ENCODE data around the gene S100A1.

S100A1 gene

DNA sequence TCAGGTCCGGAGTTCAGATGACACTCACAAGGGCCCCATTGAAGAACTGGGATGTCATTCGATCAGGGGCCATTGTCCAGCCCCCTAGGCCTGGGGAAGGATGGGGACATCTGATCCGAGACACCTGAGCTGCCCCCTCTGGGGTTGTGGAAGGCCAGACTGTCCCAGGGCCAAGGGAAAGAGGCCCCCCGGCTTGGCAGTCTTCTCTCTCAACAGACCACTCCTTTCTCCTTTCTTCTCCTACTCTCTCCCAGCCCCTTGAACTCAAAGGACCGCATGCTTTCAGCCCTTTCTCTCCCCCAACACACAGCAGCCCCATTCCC is 1.1 kb downstream of the S100A1 start:
- no peaks in the 10 kb centered on the region for H4K20me1 ChIP-seq (ENCODE audit: insufficient read depth, low read length, poor library complexity, severe bottlenecking)
- no peaks in the 10 kb centered on the region for H3K36me3 ChIP-seq (ENCODE audit: insufficient read depth, low read length)
- peaks cover under 1% of the 10 kb centered on the region; the same call in 1 of the 2 replicates for H3K79me2 ChIP-seq (ENCODE audit: insufficient read depth, low read length)
- no peak overlapping the region for H2AFZ ChIP-seq (ENCODE audit: low read length)
- peak overlapping the region; percentile 20 for H3K9ac ChIP-seq (ENCODE audit: low read depth, low read length, poor library complexity, severe bottlenecking)
- no peaks in the 10 kb centered on the region for H3K9me2 ChIP-seq (replicated peaks; ENCODE audit: low read depth, low read length)
- no peaks in the 10 kb centered on the region for H3K9me3 ChIP-seq (ENCODE audit: insufficient read depth, low read depth, low read length)
- H3K27me3 ChIP-seq (ENCODE audit: insufficient read depth, low read length, poor library complexity, severe bottlenecking) = no peaks in the 10 kb centered on the region
- no peak for TF ChIP-seq EZH2phosphoT487 (IDR thresholded peaks at IDR 0.05; ENCODE audit: borderline replicate concordance)
- TF ChIP-seq, protein P1, sequence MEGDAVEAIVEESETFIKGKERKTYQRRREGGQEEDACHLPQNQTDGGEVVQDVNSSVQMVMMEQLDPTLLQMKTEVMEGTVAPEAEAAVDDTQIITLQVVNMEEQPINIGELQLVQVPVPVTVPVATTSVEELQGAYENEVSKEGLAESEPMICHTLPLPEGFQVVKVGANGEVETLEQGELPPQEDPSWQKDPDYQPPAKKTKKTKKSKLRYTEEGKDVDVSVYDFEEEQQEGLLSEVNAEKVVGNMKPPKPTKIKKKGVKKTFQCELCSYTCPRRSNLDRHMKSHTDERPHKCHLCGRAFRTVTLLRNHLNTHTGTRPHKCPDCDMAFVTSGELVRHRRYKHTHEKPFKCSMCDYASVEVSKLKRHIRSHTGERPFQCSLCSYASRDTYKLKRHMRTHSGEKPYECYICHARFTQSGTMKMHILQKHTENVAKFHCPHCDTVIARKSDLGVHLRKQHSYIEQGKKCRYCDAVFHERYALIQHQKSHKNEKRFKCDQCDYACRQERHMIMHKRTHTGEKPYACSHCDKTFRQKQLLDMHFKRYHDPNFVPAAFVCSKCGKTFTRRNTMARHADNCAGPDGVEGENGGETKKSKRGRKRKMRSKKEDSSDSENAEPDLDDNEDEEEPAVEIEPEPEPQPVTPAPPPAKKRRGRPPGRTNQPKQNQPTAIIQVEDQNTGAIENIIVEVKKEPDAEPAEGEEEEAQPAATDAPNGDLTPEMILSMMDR (conservative IDR thresholded peaks at IDR 0.05; ENCODE audit: low read length) = no peak
- no peaks in the 10 kb centered on the region for H3F3A ChIP-seq (ENCODE audit: low read depth)
- no peak overlapping the region for H3K4me2 ChIP-seq (ENCODE audit: low read depth, low read length, poor library complexity, severe bottlenecking)
- H3K4me3 ChIP-seq (ENCODE audit: low read length, poor library complexity, severe bottlenecking) = no peak overlapping the region
- H3K4me1 ChIP-seq (ENCODE audit: insufficient read depth, low read length, poor library complexity, severe bottlenecking) = peaks cover 31% of the 10 kb centered on the region

DNA sequence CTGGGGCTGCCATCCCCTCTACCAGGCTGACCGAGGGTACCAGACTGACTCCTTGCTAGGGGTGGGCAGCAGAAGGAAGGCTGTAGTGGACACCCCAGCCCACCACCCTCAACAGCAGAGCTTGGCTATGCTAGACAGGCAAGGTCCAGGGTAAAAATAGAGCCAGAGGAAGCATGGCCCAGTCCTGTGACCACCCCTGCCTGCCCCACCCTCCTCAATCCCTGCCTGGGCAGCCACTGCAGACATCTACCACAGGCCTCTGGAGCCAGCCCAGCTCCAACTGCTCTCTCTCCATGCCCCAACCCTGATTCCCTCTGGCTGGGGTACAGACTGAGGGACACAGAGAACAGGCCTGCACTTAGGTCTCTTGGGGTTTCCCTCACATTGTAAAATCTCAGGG is 1.7 kb downstream of the S100A1 start:
- no peak overlapping the region for H3K4me2 ChIP-seq (ENCODE audit: low read depth, low read length, poor library complexity, severe bottlenecking)
- no peaks in the 10 kb centered on the region for H3F3A ChIP-seq (ENCODE audit: low read depth)
- peak overlapping the region; percentile 20 for H3K9ac ChIP-seq (ENCODE audit: low read depth, low read length, poor library complexity, severe bottlenecking)
- H3K4me1 ChIP-seq (ENCODE audit: insufficient read depth, low read length, poor library complexity, severe bottlenecking) = peaks cover 31% of the 10 kb centered on the region
- TF ChIP-seq, protein P1 (conservative IDR thresholded peaks at IDR 0.05; ENCODE audit: low read length) = no peak
- no peak for TF ChIP-seq EZH2phosphoT487 (IDR thresholded peaks at IDR 0.05; ENCODE audit: borderline replicate concordance)
- H3K4me3 ChIP-seq (ENCODE audit: low read length, poor library complexity, severe bottlenecking) = no peak overlapping the region
- H2AFZ ChIP-seq (ENCODE audit: low read length) = no peak overlapping the region
- no peaks in the 10 kb centered on the region for H3K9me3 ChIP-seq (ENCODE audit: insufficient read depth, low read depth, low read length)
- no peaks in the 10 kb centered on the region for H3K9me2 ChIP-seq (replicated peaks; ENCODE audit: low read depth, low read length)
- peaks cover 5% of the 10 kb centered on the region for H4K20me1 ChIP-seq (ENCODE audit: insufficient read depth, low read length, poor library complexity, severe bottlenecking)
- no peaks in the 10 kb centered on the region for H3K36me3 ChIP-seq (ENCODE audit: insufficient read depth, low read length)
- no peaks in the 10 kb centered on the region for H3K27me3 ChIP-seq (ENCODE audit: insufficient read depth, low read length, poor library complexity, severe bottlenecking)
- H3K79me2 ChIP-seq (ENCODE audit: insufficient read depth, low read length) = peaks cover 7% of the 10 kb centered on the region

DNA sequence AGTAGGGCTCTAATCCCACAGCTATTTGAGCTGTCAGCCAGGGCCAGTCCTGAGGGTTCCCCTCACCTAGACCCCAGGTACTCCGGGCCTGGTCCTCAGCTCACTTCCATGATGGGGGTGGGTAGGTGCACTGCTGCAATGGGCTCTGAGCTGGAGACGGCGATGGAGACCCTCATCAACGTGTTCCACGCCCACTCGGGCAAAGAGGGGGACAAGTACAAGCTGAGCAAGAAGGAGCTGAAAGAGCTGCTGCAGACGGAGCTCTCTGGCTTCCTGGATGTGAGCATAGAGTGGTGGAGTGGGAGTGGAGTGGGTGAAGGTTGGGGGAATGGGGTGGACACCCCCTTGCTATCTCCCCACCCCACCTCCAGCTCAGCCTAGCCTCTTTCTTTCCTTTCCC is 2.1 kb downstream of the S100A1 start:
- peak overlapping the region; percentile 20 for H3K9ac ChIP-seq (ENCODE audit: low read depth, low read length, poor library complexity, severe bottlenecking)
- no peaks in the 10 kb centered on the region for H3K9me3 ChIP-seq (ENCODE audit: insufficient read depth, low read depth, low read length)
- H3K4me2 ChIP-seq (ENCODE audit: low read depth, low read length, poor library complexity, severe bottlenecking) = no peak overlapping the region
- no peak overlapping the region for H2AFZ ChIP-seq (ENCODE audit: low read length)
- H3K36me3 ChIP-seq (ENCODE audit: insufficient read depth, low read length) = no peaks in the 10 kb centered on the region
- no peaks in the 10 kb centered on the region for H3K9me2 ChIP-seq (replicated peaks; ENCODE audit: low read depth, low read length)
- H3F3A ChIP-seq (ENCODE audit: low read depth) = no peaks in the 10 kb centered on the region
- H3K79me2 ChIP-seq (ENCODE audit: insufficient read depth, low read length) = peaks cover 11% of the 10 kb centered on the region
- no peaks in the 10 kb centered on the region for H3K27me3 ChIP-seq (ENCODE audit: insufficient read depth, low read length, poor library complexity, severe bottlenecking)
- H3K4me1 ChIP-seq (ENCODE audit: insufficient read depth, low read length, poor library complexity, severe bottlenecking) = peaks cover 32% of the 10 kb centered on the region
- peaks cover 9% of the 10 kb centered on the region for H4K20me1 ChIP-seq (ENCODE audit: insufficient read depth, low read length, poor library complexity, severe bottlenecking)
- TF ChIP-seq, protein P1 (conservative IDR thresholded peaks at IDR 0.05; ENCODE audit: low read length) = no peak
- TF ChIP-seq EZH2phosphoT487 (IDR thresholded peaks at IDR 0.05; ENCODE audit: borderline replicate concordance) = no peak
- no peak overlapping the region for H3K4me3 ChIP-seq (ENCODE audit: low read length, poor library complexity, severe bottlenecking)

Data from Loucy (cell line).